ENCODE measurements around the gene MAP7. TPM values are rescaled to one million over a fixed set of nuclear protein-coding genes. Genes with fewer than 3 reads are reported as not detected.
"Not testable (repeated sequence)": the region's sequence is repeated elsewhere in the genome, so short reads cannot be mapped to it uniquely, and the experiment has no call there.

The MAP7 gene
- total and polyA plus RNA-seq, 2 experiments from 2014 or later: 4.1 to 13.8 TPM

DNA sequence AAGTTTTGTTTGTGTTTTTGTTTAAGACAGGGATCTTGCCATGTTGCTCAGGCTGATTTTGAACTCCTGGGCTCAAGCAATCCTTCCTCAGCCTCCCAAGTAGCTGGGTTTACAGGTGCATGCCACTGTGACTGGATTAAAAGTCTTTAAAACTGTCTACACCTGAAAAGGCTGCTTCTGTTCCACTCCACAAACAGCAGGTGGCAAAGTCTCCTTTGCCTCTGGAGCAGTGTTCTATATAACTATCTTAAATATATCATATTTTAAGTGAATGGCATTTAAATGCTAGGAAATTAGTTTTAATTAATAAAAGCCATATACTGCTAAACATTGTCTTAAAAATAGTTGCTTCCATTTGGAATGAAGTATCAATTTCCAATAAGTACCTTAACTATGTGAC is 171.3 kb downstream of the MAP7 start:
- DNase-seq (ENCODE audit: low read depth in 1 of 2, low spot score in 1 of 2): no peak
- no peak overlapping the region for H3K27ac ChIP-seq
- no peak for TF ChIP-seq CTCF (IDR thresholded peaks at IDR 0.05; ENCODE audit: low read depth, low read length)
- no peaks in the 10 kb centered on the region for H3K9me3 ChIP-seq (ENCODE audit: low read depth)
- no peaks in the 10 kb centered on the region for H3K27me3 ChIP-seq
- H3K36me3 ChIP-seq: no peaks in the 10 kb centered on the region
- H3K4me1 ChIP-seq (ENCODE audit: low read depth): no peaks in the 10 kb centered on the region
- no peak overlapping the region for H3K4me3 ChIP-seq

DNA sequence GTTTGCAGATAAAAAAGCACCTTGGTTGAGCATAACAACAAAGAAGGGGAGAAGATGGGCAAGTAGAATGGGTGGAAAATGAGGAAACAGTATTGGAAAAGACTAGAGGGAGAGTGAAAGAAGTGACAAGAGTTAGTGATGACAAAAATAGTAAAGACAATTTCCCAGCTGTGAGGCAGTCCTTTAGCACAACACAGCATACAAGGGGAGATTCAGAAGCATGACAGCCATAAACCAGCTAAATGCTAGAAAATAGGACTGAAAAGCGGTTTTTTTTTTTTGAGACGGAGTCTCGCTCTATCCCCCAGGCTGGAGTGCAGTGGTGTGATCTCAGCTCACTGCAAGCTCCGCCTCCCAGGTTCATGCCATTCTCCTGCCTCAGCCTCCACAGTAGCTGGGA is 174.4 kb downstream of the MAP7 start:
- H3K27ac ChIP-seq; H3K4me1 ChIP-seq (ENCODE audit: low read depth); DNase-seq (ENCODE audit: low read depth in 1 of 2, low spot score in 1 of 2); H3K4me3 ChIP-seq; H3K9me3 ChIP-seq (ENCODE audit: low read depth); H3K27me3 ChIP-seq; H3K36me3 ChIP-seq: not testable (repeated sequence)

- Histone ChIP-seq H3K27me3 (no peaks in the 10 kb centered on the region), H3K36me3 (no peaks in the 10 kb centered on the region), H3K4me1 (ENCODE audit: low read depth) (no peaks in the 10 kb centered on the region), H3K27ac (no peak overlapping the region), H3K9me3 (ENCODE audit: low read depth) (no peaks in the 10 kb centered on the region), H3K4me3 (no peak overlapping the region)
- DNase-seq (ENCODE audit: low read depth in 1 of 2, low spot score in 1 of 2): peak in 1 of 2 donors; percentile 78
- no peak for TF ChIP-seq CTCF (IDR thresholded peaks at IDR 0.05; ENCODE audit: low read depth, low read length)
Measured at GRCh38 chr6:136371959-136372358, 178.3 kb downstream of the MAP7 start.

GRCh38 chr6:136370988-136371728 is 179.1 kb downstream of the MAP7 start:
- Histone ChIP-seq H3K4me3 (no peak overlapping the region), H3K4me1 (ENCODE audit: low read depth) (no peaks in the 10 kb centered on the region), H3K9me3 (ENCODE audit: low read depth) (no peaks in the 10 kb centered on the region), H3K27me3 (no peaks in the 10 kb centered on the region), H3K27ac (no peak overlapping the region), H3K36me3 (no peaks in the 10 kb centered on the region)
- TF ChIP-seq CTCF (IDR thresholded peaks at IDR 0.05; ENCODE audit: low read depth, low read length): no peak
- no peak for DNase-seq (ENCODE audit: low read depth in 1 of 2, low spot score in 1 of 2)

DNA sequence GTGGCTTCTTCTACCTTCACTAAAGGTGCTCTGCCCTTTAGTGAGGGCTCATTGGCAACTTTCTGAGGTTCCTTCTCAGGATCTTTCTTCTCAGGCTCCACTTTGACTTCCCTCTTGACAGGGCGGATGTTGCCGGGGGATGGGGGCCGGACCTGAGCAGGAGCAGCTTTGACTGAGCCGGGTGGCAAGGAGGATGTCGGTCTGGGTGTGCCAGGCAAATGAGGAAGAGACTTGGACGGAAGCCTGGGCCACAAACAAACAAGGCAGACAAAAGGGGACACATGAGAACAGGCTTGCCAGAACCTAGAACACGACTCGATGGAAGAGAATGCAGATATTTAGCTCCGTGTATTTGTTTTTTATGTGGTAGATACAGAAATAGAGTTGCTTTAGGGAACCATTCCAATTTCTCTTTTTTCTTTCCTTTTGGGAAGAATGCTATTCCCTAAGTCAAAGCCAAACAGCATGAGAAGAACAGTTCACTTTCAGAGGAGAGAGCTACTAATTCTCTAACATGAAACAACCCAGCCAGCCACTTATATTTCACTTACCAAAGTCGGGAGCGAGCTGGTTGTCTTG is 184.4 kb downstream of the MAP7 start:
- Histone ChIP-seq H3K4me1 (ENCODE audit: low read depth) (no peaks in the 10 kb centered on the region), H3K9me3 (ENCODE audit: low read depth) (no peaks in the 10 kb centered on the region), H3K27ac (no peak overlapping the region), H3K4me3 (no peak overlapping the region), H3K27me3 (no peaks in the 10 kb centered on the region), H3K36me3 (no peaks in the 10 kb centered on the region)
- no peak for TF ChIP-seq CTCF (IDR thresholded peaks at IDR 0.05; ENCODE audit: low read depth, low read length)
- DNase-seq (ENCODE audit: low read depth in 1 of 2, low spot score in 1 of 2): no peak
